ENCODE measurements around the gene ATXN3. TPM values are rescaled to one million over a fixed set of nuclear protein-coding genes. Genes with fewer than 3 reads are reported as not detected.
"Not testable (repeated sequence)": the region's sequence is repeated elsewhere in the genome, so short reads cannot be mapped to it uniquely, and the experiment has no call there.

The ATXN3 gene
- total RNA-seq, 1 donor from 2014 or later: 9.3 TPM

DNA sequence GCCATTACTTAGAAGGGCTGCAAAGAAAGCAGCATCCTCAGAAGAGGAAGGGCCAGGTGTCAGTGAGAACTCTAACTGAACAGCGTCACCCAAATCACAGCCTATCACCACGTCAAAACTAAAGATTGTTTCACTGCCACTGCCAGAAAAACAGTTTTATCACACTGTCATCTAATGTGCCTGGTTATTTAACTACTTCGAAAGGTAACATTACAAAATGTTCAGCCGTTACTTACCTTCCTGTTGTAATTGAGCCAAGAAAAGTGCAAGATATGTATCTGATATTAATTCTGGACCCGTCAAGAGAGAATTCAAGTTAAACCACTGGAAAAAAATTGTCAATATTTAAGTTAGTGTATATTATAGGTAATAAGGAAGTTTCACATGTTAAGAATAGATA is 17.9 kb downstream of the ATXN3 start:
- DNase-seq (ENCODE audit: low spot score) (no peak), ATAC-seq (no peak)

DNA sequence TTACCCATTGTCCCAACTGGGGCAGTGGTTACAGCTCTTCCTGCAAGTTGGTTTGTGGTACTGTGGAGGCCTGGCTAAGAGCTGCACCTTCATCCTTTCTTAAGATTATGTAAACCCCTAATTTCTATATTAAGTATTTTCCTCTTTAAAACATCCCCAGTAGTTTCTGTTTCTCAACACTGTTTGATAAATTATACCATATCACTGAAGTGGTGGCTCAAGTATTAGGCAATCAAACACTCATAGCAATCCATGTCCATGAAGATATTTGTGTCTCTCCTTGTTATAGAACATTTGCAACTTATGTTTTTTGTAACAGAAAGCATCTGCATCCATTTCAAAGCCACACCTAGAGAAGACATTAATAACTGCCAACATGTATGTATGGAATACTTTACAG is 31.8 kb downstream of the ATXN3 start:
- DNase-seq (ENCODE audit: low spot score) (no peak), ATAC-seq (no peak)

DNA sequence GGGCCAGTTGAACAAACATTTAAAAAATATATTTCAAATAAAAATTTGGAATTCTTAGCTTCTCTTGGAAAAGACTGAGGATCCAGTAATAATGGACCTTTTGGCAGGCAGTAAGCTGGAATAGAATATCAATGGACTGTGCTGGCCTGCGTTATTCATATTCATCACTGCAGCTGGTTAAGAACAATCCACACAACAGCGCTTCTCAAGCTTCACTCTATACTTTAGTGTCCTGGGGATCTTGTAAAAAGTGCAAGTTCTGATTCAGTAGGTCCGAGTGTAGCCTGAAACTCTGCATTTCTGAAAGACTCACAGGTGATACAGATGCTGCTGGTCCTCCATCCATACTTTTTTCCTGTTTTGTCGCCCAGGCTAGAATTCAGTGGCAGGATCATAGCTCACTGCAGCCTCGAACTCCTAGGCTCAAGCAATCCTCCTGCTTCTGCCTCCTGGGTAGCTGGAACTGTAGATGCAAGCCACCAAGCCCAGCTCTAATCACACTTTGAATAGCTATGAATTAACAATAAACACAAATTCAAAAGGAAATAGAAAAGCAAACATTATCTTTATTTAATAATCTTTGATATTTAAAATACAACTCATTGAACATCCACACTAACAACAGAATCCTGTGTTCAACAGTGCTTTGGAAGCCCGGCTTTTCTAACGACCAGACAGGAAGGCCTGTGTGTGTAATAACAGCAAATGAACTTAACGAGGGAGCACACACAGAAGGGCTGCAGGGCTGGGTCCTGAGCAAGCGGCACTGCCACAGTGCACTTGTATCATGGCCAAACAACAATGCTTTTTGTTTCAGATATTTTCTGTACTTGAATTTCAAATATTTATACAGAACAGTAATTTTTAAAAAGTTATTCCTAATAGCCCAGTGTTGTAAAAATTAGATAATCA is 48.1 kb downstream of the ATXN3 start:
- ATAC-seq: no peak
- no peak for DNase-seq (ENCODE audit: low spot score)

GRCh38 chr14:92049781-92050180 is 56.6 kb downstream of the ATXN3 start:
- ATAC-seq (no peak), DNase-seq (ENCODE audit: low spot score) (no peak)

GRCh38 chr14:92049221-92049620 is 57.2 kb downstream of the ATXN3 start:
- DNase-seq (ENCODE audit: low spot score): not testable (repeated sequence)

DNA sequence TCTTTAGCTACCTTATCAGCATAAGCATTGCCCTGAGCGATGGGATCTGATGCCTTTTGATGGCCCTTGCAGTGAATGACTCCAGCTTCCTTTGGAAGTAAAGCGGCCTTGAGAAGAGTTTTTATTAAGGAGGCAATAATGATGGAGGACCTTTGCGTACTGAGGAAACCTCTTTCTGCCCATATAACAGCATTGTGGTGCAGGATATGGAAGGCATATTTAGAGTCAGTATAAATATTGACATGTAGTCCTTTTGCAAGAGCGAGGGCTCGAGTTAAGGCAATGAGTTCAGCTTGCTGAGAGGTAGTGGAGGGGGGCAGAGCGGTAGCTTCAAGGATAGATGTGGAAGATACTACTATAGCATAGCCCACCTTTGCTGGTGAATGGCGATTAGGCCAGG is 60.5 kb downstream of the ATXN3 start:
- not testable (repeated sequence) for ATAC-seq; DNase-seq (ENCODE audit: low spot score)

More at GRCh38 chr14:92049221-92049620, 57.2 kb downstream of the ATXN3 start:
- not testable (repeated sequence) for ATAC-seq

- DNase-seq (ENCODE audit: low spot score); ATAC-seq: not testable (repeated sequence)
Observed at GRCh38 chr14:92041766-92042165, 64.6 kb downstream of the ATXN3 start.

DNA sequence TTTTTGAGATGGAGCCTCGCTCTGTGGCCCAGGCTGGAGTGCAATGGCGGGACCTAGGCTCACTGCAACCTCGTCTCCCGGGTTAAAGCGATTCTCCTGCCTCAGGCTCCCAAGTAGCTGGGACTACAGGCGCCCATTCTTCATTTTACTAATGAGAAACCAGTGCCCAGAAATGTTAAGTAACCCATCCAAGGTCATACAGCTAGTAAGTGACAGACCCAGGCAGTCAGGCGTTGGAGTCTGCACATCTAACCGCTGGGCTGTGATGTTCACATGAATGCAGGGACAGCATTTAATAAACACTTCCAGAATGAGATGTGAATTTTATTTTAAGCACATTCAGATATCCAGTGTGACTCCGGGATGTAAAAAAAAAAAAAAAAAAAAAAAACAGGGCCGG is 65.2 kb downstream of the ATXN3 start:
- DNase-seq (ENCODE audit: low spot score) (no peak), ATAC-seq (no peak)

DNA sequence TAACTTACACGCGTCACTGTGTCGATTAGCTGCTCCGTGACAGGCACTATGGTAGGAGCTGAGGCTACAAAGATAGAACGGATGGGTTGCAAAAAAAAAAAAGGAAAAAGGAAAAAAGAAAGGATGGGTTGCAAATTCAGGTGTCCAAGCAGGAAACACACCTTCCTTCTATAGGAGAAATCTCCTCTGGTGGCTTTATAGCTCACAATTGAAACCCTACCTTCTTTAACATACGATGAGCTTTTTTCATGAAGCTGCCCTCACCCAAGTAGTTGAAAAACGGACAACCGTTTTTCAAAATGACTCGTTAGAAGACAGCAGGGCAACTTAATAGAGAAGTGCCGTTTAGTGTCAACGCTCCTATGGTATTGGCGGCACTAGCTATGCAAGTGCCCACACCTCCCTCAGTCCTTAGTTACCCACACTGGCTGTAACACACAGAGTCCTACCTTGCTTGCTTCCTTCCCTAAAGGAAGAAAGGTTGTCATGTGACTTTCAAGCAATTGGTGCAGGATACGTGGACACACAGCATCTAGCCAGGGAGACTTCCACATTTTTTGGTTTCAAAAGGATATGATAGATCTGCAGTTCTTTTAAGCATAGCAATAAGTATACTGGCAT is 65.8 kb downstream of the ATXN3 start:
- DNase-seq (ENCODE audit: low spot score) (no peak), ATAC-seq (peak; percentile 43)

DNA sequence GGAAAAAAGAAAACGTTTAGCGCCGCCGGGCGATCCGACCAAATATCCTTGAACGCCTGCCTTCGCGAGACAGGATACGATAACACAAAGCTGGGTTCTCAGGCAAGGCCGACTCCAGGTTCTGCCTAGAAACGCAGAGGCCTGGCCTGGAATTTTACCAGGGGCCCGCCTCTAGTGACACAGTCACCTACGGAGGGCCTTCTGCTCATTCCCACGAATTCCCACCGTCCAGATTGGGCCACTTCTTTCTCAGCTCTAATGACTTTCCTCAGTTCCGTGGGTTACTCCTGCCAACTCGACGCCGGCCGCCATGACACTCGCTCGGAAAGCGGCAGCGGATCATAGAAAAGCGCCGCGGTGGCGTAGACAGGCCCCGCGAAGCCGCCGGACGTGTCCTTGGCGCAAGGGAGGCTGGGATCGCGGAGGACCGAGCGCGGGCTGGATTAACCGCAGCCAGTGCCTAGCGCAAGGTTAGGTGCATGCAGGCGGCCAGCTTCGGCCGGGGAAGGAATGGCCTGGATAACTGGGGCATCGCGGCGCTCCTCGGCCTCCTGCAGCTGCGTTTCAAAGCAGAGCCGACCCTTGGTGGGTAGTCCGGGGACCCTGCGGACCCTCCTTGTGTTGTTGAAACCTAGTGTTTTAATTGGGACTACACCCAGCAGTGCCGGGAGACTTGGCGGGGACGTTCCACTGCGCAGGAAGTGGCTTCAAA is 66.5 kb downstream of the ATXN3 start, which contains the start of gene TRIP11:
Gene TRIP11 (minus strand): TSS at position 341 of the 712 bp plus-strand sequence. CDS start 374 bp downstream, outside the sequence.
- ATAC-seq: peak; percentile 97
- peak; percentile 97 for DNase-seq (ENCODE audit: low spot score)

GRCh38 chr14:92039063-92039718 is 67.2 kb downstream of the ATXN3 start:
- ATAC-seq (peak; percentile 51), DNase-seq (ENCODE audit: low spot score) (no peak)

- no peak for ATAC-seq
- DNase-seq (ENCODE audit: low spot score): no peak
Observed at GRCh38 chr14:92037989-92038388, 68.4 kb downstream of the ATXN3 start.

GRCh38 chr14:92035890-92036289 is 70.5 kb downstream of the ATXN3 start:
- no peak for DNase-seq (ENCODE audit: low spot score)
- no peak for ATAC-seq

DNA sequence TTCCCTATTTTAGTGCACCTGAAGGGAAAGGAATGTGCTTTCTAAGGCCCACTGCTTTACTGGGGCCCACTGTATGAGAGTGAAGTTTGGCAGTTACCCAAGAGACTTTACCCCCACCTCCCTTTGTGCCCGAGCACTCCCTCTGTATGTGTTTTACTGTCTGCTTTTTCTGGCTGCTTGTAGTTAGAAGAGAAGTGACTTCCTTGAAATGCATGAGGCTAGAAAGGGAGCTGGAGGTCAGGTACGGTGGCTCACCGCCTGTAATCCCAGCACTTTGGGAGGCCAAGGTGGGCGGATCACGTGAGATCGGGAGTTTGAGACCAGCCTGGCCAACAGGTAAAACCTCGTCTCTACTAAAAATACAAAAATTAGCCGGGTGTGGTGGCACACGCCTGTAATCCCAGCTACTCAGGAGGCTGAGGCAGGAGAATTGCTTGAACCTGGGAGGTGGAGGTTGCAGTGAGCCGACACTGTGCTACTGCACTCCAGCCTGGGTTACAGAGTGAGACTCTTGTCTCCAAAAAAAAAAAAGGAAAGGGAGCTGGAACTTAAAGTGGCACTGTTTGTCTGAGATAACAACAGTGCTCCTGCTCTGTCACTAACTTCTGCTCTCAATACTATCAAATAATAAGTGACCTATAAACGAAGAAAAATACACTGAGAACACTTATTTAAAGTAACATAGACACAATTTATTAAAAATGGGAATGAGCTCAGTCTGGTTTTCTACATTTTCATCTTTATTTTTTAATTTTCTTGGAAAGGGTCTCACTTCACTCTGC is 72.3 kb downstream of the ATXN3 start:
- DNase-seq (ENCODE audit: low spot score) (no peak), ATAC-seq (peak; percentile 73)

DNA sequence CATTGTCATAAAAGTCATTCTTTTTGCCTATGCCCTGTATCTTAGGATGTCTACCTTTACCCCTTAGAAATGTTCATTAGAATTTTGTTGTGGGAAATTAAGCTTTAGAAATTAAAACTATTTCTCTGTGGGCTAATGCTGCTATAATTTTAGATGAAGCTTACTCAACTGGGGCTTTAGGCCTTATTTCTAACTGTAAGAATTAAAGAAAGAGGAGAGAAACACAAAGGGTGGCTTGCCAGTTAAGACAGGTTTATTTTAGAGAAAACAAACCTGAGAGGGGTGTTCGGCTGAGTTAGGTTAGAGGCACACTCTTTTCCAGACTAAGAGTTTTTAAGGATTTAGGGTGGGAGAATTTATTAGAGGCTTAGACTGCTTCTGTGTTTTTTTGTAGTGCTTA is 72.9 kb downstream of the ATXN3 start:
- DNase-seq (ENCODE audit: low spot score) (no peak), ATAC-seq (no peak)

DNA sequence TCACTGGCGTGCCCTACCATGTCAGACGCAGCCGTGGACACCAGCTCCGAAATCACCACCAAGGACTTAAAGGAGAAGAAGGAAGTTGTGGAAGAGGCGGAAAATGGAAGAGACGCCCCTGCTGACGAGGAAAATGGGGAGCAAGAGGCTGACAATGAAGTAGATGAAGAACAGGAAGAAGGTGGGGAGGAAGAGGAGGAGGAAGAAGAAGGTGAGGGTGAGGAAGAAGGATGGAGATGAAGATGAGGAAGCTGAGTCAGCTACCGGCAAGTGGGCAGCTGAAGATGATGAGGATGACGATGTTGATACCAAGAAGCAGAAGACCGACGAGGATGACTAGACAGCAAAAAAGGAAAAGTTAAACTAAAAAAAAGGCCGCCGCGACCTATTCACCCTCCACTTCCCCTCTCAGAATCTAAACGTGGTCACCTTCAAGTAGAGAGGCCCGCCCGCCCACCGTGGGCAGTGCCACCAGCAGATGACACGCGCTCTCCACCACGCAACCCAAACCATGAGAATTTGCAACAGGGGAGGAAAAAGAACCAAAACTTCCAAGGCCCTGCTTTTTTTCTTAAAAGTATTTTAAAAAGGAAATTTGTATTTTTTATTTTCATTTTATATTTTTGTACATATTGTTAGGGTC is 79.7 kb downstream of the ATXN3 start:
- DNase-seq (ENCODE audit: low spot score) (no peak), ATAC-seq (no peak)

DNA sequence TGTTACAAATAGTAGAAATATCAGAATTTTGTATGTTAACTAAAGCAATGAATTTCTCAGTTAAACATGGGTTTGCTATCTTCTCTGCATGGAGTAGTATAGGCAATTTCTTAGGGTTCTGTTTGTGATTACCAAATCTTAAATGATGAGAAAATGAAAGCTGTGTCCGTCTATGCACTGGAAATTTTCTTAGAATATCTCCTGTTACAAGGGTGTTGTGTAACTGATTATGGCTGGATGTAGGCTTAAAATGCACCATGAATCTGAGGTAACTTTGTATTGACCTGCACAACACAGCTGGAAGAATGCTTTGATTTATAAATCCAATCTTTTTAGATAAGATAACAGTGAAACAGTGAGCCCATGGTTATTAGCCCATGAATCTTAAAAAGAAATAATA is 84.3 kb downstream of the ATXN3 start:
- ATAC-seq (no peak), DNase-seq (ENCODE audit: low spot score) (no peak)

DNA sequence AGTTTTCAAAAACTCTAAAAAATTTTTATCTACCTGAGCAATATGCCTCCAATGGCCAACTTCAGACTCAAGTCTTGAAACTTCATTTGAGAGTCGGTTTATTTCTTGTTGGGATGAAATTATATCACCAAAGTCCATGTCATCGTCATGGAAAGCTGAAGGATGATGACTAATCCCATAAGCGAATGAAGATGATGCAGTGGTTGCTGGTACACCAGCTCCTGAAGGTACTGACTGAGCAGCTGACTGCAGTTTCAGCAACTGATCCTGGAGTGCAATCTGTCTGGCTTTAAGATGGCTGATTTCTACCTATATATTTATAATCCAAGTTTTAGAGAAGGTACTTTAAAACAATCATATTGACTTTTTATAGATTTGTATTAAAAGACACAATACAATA is 84.9 kb downstream of the ATXN3 start:
- no peak for ATAC-seq

GRCh38 chr14:92014040-92014439 is 92.3 kb downstream of the ATXN3 start:
- DNase-seq (ENCODE audit: low spot score): no peak
- no peak for ATAC-seq

More for the DNA sequence above, 84.9 kb downstream of the ATXN3 start:
- DNase-seq (ENCODE audit: low spot score): no peak

Data from left lobe of liver (tissue), 2 donors.